ENCODE data around the gene POLA1.
A peak's percentile ranks its signal among the peaks of the same experiment; 100 is the strongest.

POLA1 gene

GRCh38 chrX:24684048-24684447 lies 9.7 kb upstream of the POLA1 start:
- no peak for DNase-seq (ENCODE audit: low spot score)

DNA sequence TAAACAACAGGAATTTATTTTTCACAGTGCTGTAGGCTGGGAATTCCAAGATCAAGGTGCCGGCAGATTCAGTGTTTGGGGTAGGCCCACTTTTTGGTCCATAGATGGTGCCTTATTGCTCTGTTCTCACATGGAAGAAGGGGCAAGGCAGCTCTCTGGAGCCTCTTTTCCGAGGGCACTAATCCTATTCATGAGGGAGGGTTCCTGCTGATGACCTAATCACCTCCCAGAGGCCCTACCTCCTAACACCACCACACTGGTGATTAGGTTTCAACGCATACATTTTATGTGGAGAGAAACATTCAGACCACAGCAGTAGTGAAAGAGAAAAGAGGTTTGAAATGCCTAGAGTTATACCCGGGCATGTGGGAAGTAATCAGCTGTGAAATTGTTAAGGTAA lies 1.4 kb upstream of the POLA1 start:
- DNase-seq (ENCODE audit: low spot score), result no peak

DNA sequence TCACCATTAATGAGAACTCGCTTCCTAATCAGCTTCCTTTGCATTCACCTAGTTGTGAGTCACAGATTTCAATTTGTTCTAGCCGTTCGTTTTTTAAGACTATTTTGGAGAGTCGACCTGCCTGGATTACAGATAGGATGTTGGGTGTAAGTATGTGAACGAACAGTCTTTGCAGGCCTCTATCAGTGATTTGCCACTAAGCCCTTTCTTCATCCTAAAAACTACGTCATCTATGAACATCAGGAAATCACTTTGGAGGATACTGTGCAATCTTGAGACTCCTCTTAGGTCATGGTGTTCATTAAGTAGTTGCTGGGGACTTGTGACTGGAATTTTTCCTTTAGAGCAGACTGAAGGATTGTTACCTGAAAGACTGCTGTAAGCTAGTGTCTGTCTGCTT lies 1.1 kb downstream of the POLA1 start:
- no peak for DNase-seq (ENCODE audit: low spot score)

- DNase-seq (ENCODE audit: low spot score), result no peak
These were observed 2.6 kb downstream of the POLA1 start for GRCh38 chrX:24696294-24696693.

DNA sequence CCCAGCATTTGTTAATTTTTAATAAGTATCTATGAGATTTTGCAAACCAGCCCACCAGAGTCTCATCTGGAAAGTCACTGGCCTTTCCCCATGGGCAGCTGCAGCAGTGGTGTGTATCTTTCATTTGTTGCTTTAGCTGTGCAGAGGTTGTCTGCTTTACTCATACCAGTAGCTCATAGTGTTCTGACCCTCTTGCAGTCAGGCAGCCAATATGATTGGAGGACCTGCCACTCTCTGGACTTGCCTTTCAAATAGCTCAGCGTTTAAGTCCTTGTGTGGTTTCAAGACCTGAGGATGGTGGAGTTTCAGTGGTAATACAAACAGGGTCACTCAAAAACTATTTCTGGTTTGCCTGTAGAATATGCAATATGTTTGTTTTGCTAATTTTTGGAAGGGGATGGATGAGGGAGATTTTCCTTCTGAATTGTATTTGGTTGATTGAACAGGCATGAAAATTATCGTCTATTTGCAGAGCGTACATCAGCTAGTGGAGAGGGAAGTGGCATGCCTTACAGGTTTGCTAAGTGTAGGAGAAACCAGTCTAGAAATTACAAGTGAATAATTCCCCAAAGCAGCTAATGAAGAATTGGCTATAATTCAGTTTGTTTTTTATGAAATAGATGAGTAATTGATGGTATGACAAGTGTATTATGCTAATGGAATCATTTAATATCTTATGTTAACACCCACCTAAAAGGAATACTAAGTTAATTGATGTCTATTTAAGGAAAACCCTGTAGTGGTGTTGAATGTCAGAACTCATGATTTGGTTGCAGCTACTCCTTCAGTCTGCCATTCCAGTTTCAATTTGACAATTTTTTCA lies 8.9 kb downstream of the POLA1 start:
- DNase-seq (ENCODE audit: low spot score), result no peak

DNA sequence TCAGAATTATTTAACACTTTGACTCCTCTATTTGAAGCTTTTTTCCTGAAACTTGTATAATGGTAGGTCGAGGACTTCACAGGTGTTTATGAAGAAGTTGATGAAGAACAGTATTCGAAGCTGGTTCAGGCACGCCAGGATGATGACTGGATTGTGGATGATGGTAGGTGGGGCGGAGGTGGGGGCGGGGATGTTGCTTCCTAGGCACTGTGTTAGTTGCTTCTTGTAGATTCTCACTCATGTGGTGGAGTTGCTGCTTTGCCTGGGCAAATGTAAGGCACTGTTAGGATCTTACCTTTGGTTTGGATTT lies 9.4 kb downstream of the POLA1 start:
- no peak for DNase-seq (ENCODE audit: low spot score)

DNA sequence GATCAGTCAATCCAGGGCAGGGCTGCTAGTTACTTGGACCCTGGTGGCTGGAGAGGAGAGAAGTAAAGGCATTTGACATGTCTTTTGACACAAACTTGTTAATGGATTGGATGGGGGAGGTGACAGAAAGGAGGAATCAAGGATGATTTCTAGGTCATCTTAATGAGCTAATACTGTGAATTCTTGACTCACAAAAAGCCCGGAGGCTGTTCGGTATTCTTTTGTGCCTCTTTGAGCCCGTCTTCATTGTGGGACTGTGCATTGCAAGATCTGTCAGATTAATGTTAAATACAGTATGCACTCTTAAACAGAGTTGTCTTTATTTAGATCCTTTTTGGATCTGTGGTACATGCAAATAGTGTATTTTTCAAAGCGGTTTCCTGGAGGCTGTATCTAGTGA lies 25.1 kb downstream of the POLA1 start:
- no peak for DNase-seq (ENCODE audit: low spot score)

DNA sequence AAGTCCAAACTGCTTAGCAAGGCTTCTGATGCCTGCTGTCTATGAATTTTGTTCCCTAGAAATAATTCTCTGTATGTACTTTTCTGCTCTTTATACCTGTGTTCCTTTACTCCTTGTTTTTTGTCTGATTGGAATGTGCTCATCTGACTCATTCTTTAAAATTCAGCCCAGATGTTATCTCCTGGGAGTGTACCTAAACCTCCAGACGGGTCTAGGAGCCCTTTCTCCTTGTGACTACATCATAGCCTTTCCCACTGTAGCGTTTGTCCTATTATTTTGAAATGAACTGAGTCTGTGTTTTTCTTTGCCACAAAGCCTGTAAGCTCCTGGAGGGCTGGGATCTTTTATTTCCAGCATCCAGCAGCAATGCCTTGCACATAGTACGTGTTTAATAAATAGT lies 26.3 kb downstream of the POLA1 start:
- no peak for DNase-seq (ENCODE audit: low spot score)

- no peak for DNase-seq (ENCODE audit: low spot score)
These were observed 34.8 kb downstream of the POLA1 start for GRCh38 chrX:24728530-24728929.

- no peak for DNase-seq (ENCODE audit: low spot score)
These were observed 39.2 kb downstream of the POLA1 start for GRCh38 chrX:24732766-24733500.

DNA sequence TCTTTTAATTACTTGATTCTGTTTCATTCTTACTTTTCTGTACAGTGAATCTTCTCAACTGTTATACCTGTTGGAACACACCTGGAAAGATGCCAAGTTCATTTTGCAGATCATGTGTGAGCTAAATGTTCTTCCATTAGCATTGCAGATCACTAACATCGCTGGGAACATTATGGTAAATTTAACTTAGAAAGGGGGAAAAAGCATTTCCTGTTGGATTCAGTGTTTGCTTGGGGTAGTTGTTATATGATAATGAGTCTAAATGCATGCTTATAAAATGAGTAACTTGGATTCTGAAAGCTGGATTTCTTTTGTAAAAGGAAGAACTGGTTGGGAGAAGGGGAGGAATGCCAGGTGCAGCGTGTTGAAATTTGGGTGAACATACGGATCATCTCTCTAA lies 47.6 kb downstream of the POLA1 start:
- DNase-seq (ENCODE audit: low spot score), result no peak

DNA sequence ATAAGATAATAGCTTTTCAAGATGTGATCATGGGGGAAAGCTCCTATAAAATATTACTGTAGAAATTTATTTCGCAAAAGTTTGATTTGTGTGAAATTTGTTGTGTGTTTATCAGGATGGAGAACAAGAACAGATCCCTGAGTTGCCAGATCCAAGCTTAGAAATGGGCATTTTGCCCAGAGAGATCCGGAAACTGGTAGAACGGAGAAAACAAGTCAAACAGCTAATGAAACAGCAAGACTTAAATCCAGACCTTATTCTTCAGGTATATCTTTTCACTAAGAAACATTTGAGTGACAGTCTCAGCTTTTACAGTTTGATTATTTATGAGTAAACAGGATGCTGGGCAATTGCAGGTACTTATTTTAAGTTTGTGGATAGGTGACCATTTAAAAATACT lies 54.5 kb downstream of the POLA1 start:
- DNase-seq (ENCODE audit: low spot score), result no peak

GRCh38 chrX:24759786-24760185 lies 66.1 kb downstream of the POLA1 start:
- no peak for DNase-seq (ENCODE audit: low spot score)

GRCh38 chrX:24760363-24761000 lies 66.8 kb downstream of the POLA1 start:
- peak; percentile 27 for DNase-seq (ENCODE audit: low spot score)

GRCh38 chrX:24761306-24761705 lies 67.6 kb downstream of the POLA1 start:
- DNase-seq (ENCODE audit: low spot score), result no peak

DNA sequence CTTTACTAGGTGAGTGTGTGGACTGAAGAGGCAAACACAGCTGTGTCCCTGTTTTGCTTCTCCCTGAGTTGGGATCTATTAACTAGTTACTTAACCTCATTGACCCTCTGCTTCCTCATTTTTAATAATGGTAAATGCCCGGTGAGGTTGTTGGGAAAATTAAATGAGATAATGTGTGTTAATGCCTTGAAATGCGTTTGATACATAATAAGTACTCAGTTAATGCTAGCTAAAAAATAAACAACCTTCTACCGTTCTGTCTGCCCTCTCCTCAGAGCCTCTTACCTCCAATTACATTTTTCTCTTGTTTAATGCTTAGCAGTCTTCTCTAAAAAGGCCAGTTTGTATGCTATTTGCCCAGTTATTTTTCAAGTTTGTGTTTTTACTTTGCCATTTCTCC lies 70.3 kb downstream of the POLA1 start:
- DNase-seq (ENCODE audit: low spot score), result no peak

DNA sequence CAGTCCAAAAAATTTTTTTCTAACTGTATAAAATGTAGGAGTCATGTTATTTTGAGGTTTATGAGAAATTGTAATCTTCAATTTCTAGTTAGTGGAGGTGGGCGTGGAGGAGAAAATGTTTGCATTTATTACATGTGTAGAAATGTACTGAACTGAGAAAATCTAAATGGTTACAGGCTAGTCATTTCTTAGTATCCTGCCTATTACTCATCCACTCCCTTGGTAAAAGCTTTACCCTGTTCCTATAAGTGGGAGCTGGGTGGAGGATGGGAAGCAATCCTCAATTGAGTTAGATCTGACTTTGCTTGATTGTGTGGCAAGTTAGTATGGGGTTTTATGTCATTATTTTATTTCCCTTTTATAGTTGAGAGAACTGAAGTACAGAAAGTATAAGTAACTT lies 73.8 kb downstream of the POLA1 start:
- DNase-seq (ENCODE audit: low spot score), result no peak

DNA sequence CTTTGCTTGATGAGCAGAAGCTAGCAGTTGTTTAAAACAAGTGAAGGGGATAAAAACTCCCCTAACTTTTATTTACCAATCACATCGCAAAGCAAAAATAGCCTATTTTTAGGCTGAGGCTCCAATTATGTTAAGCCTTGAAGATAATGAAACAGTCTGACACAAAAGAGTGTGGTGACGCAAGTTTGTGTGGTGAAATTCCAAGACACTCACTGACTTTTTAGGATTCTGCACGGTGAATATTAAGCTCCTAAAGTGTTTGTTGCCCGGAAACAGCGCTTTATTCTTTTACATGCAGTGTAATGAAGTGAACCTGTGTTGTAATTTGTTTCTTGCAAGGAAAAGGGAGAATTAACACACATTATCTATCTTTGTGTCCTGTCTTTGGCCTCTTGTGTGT lies 74.8 kb downstream of the POLA1 start:
- no peak for DNase-seq (ENCODE audit: low spot score)

GRCh38 chrX:24774650-24775049 lies 80.9 kb downstream of the POLA1 start:
- no peak for DNase-seq (ENCODE audit: low spot score)

DNA sequence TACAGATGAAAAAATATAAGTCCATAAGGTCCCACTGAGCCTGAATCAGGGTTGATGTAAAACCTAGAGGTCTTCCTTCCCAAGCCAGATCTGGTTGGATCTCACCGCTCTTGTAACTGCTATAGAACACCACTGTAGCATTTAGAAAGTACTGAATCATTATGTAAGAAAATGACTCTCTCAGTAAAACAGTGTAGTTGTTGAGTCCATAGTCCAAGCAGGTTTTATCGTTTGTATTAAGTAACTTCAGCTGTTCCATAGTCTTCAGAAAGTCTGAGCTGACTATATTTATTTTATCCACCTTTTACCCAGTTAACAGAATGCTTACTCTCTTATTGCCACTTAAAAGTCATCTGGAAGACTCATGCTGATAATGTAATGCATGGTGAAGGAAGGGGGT lies 82.2 kb downstream of the POLA1 start:
- DNase-seq (ENCODE audit: low spot score), result no peak

DNA sequence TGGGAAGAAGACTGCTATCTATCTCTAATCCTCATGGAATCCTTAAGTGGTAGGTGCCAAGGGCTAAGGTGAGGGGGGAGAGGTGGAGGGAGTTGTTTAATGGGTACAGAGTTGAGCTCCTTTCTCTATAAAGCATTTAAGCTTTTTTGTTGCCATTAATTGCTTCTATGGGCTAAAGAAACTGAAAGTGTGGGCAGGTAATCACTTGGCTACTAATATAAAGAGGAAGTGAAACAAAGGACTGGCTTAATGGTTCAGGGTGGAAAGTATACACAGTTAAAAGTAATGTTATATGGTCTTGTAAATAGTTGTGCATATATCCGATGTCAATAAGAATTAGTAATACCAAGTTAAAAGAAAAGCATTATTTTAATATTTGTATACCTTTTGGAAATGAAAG lies 83.9 kb downstream of the POLA1 start:
- no peak for DNase-seq (ENCODE audit: low spot score)

GRCh38 chrX:24782011-24782410 lies 88.3 kb downstream of the POLA1 start:
- DNase-seq (ENCODE audit: low spot score), result no peak

DNA sequence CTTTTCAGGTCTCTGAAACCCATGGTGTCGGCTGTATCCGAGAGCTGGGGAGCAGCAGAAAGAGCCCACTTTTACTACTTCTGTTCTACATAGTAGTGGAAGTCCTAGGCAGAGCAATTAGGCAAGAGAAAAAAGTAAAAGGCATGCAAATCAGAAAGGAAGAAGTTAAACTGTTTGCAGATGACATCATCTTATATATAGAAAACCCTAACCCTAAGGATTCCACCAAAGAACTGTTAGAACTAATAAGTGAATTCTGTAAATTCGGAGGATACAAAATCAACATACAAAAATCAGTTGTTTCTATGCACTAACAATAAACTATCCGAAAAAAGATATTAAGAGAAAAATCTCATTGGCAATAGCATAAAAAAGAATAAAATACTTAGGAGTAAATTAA lies 95.3 kb downstream of the POLA1 start:
- no peak for DNase-seq (ENCODE audit: low spot score)

Data from AG20443 (cell line).